OCI-LY1 (cell line): Measurements from ENCODE around the gene CDH26.

Experiments
- H2AFZ ChIP-seq: fragments of 200-600 bp; sonication (generic), shearing (Covaris generic); 2 replicates; pipeline ENCODE4 v1.6.0; 2014; ENCODE audit warnings: antibody characterized with exemption, mild to moderate bottlenecking, low read length
- H3F3A ChIP-seq: fragments of 200-600 bp; sonication (generic), shearing (Covaris generic); 2 replicates; pipeline ENCODE4 v1.6.0; 2014; ENCODE audit warnings: mild to moderate bottlenecking, antibody characterized with exemption, low read length, moderate library complexity; ENCODE audit not compliant: insufficient read depth
- H3K27ac ChIP-seq: fragments of 200-600 bp; sonication (generic); 2 replicates; pipeline ENCODE4 v1.5.1; 2014; ENCODE audit warnings: low read length, mixed run types, mild to moderate bottlenecking, low read depth; ENCODE audit not compliant: poor library complexity, severe bottlenecking
- H3K27me3 ChIP-seq: fragments of 200-600 bp; sonication (generic); 2 replicates; pipeline ENCODE4 v1.6.0; 2014; ENCODE audit warnings: antibody characterized with exemption, mild to moderate bottlenecking, low read length, moderate library complexity; ENCODE audit not compliant: insufficient read depth
- H3K36me3 ChIP-seq: fragments of 200-600 bp; sonication (generic); 2 replicates; pipeline ENCODE4 v1.6.1; 2014; ENCODE audit warnings: mild to moderate bottlenecking, antibody characterized with exemption, low read length, moderate library complexity, mixed read lengths; ENCODE audit not compliant: insufficient read depth
- H3K4me1 ChIP-seq: fragments of 200-600 bp; sonication (generic); 2 replicates; pipeline ENCODE4 v1.5.1; 2014; ENCODE audit warnings: mild to moderate bottlenecking, low read length, moderate library complexity; ENCODE audit not compliant: insufficient read depth, severe bottlenecking
- H3K4me2 ChIP-seq: fragments of 200-600 bp; sonication (generic), shearing (Covaris generic); 2 replicates; pipeline ENCODE4 v1.6.1; 2014; ENCODE audit warnings: low read length
- H3K4me3 ChIP-seq: fragments of 200-600 bp; sonication (generic); 2 replicates; pipeline ENCODE4 v1.5.1; 2014; ENCODE audit warnings: low read length, low read depth, mild to moderate bottlenecking, mixed read lengths; ENCODE audit not compliant: poor library complexity, severe bottlenecking
- H3K79me2 ChIP-seq: fragments of 200-600 bp; shearing (Covaris generic); 2 replicates; pipeline ENCODE4 v1.6.1; 2016; ENCODE audit warnings: mixed run types, low read length, mixed read lengths; ENCODE audit not compliant: insufficient read depth
- H3K9ac ChIP-seq: fragments of 200-600 bp; sonication (generic), shearing (Covaris generic); 2 replicates; pipeline ENCODE4 v1.6.1; 2014; ENCODE audit warnings: mild to moderate bottlenecking, low read length, mixed read lengths
- H3K9me2 ChIP-seq: fragments of 200-600 bp; sonication (generic), shearing (Covaris generic); 2 replicates; pipeline ENCODE4 v1.6.1; 2014; ENCODE audit warnings: low read depth, mild to moderate bottlenecking, low read length, mixed read lengths
- H3K9me3 ChIP-seq: fragments of 200-600 bp; shearing (Covaris generic); 2 replicates; pipeline ENCODE4 v1.6.1; 2014; ENCODE audit warnings: low read length, mixed read lengths
- H4K20me1 ChIP-seq: fragments of 200-600 bp; sonication (generic), shearing (Covaris generic); 2 replicates; pipeline ENCODE4 v1.6.0; 2016; ENCODE audit warnings: mild to moderate bottlenecking, low read length; ENCODE audit not compliant: insufficient read depth
- EZH2 ChIP-seq: fragments of 200-600 bp; sonication (generic), shearing (Covaris generic); IDR thresholded peaks from 2 replicates; pipeline ENCODE4 v1.8.0; 2017; ENCODE audit warnings: borderline replicate concordance, mixed run types, mild to moderate bottlenecking, antibody characterized with exemption, low read length, moderate library complexity, mixed read lengths
- TF ChIP-seq, protein P1 (sequence below): fragments of 200-600 bp; sonication (generic), shearing (Covaris generic); IDR thresholded peaks from 2 replicates; pipeline ENCODE4 v1.5.1; 2017; ENCODE audit warnings: mild to moderate bottlenecking, antibody characterized with exemption, low read length, moderate library complexity, mixed read lengths

Gene CDH26

DNA sequence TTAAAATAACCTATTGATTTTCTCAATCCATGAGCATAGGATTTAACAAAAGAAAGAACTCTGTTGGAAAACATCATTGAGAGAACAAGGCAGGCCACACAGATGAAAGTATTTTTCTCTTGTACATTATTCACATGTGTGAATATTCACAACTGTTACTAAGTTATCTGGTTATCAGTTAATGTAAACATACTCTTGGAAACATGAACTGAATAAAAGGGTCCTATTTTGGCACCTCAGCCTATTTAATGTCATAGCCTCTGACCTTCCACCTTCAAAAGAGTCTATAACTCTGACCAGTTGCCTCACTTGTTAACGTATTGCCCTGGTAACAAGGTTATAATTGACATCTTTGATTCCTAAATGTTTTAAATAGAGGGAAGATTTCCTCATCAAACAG is 32.9 kb upstream of the CDH26 start:
- no peak overlapping the region for H2AFZ ChIP-seq
- H4K20me1 ChIP-seq: no peaks in the 10 kb centered on the region
- no peak overlapping the region for H3K4me2 ChIP-seq
- no peaks in the 10 kb centered on the region for H3K4me1 ChIP-seq
- H3K4me3 ChIP-seq: no peak overlapping the region
- TF ChIP-seq, protein P1, sequence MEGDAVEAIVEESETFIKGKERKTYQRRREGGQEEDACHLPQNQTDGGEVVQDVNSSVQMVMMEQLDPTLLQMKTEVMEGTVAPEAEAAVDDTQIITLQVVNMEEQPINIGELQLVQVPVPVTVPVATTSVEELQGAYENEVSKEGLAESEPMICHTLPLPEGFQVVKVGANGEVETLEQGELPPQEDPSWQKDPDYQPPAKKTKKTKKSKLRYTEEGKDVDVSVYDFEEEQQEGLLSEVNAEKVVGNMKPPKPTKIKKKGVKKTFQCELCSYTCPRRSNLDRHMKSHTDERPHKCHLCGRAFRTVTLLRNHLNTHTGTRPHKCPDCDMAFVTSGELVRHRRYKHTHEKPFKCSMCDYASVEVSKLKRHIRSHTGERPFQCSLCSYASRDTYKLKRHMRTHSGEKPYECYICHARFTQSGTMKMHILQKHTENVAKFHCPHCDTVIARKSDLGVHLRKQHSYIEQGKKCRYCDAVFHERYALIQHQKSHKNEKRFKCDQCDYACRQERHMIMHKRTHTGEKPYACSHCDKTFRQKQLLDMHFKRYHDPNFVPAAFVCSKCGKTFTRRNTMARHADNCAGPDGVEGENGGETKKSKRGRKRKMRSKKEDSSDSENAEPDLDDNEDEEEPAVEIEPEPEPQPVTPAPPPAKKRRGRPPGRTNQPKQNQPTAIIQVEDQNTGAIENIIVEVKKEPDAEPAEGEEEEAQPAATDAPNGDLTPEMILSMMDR: no peak
- no peak for TF ChIP-seq EZH2
- no peaks in the 10 kb centered on the region for H3F3A ChIP-seq
- H3K27me3 ChIP-seq: no peaks in the 10 kb centered on the region
- H3K9ac ChIP-seq: no peak overlapping the region
- H3K9me2 ChIP-seq: no peaks in the 10 kb centered on the region
- no peaks in the 10 kb centered on the region for H3K79me2 ChIP-seq
- no peak overlapping the region for H3K27ac ChIP-seq
- no peaks in the 10 kb centered on the region for H3K9me3 ChIP-seq
- no peaks in the 10 kb centered on the region for H3K36me3 ChIP-seq

DNA sequence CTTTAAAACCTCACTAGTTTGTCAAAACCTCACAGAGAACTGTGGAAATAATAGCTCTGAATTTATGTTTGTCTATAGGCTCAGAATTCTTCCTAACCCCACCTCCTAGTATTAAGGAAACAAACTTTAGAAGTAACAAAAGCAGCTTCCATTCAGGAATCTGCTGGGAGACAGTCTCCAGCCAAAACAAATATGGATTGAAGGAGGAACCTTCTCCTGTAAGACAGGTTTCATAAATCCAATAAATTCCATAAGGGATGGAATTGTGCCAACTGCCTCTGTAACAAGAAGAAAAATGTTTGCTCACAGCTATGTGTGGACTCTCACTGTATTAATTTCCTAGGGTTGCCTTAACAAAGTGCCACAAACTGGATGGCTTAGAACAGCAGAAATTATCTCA is 32.3 kb upstream of the CDH26 start:
- Histone ChIP-seq H3K9me3 (no peaks in the 10 kb centered on the region), H3K4me2 (no peak overlapping the region), H3K9me2 (no peaks in the 10 kb centered on the region), H3K4me3 (no peak overlapping the region), H3F3A (no peaks in the 10 kb centered on the region), H4K20me1 (no peaks in the 10 kb centered on the region), H3K27ac (no peak overlapping the region), H3K79me2 (no peaks in the 10 kb centered on the region), H3K36me3 (no peaks in the 10 kb centered on the region), H2AFZ (no peak overlapping the region), H3K4me1 (no peaks in the 10 kb centered on the region), H3K9ac (no peak overlapping the region), H3K27me3 (no peaks in the 10 kb centered on the region)
- TF ChIP-seq, protein P1: no peak
- TF ChIP-seq EZH2: no peak

DNA sequence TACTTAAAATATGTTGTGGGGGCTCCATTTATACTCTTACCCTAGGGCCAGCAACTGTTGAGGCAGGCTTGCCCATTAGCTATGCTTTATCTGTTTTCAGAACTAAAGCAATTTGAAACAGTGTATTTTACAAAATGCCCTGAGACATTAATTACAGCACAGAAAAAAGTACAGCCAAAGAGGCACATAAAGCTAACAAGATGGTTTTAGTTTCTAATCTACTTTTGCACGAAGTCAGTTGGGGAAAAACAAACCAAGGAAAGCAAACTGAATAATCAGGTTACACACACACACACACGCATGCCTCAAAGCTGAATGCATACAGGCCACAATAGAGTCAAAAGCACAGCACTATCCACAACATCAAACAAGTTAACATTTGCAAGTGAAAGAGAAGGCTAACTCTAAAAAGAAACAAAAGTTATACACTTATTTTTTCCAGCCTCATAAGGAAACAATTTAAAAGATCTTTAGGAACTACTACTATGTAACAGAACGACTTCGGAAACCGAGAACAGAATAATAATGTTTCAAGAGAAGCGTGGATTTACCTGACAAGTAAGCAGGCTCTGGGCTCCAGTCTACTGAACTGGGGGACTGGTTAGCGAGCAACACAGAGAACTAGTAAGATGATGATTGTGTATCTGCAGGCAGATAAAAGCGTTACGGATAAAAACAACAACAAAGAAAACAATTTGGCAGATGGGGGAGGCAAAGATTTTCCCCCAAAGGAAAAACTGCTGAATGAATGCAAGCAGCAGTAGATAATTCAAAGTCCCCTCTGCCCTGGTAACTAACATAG is 26.5 kb upstream of the CDH26 start:
- no peak overlapping the region for H3K27ac ChIP-seq
- H3F3A ChIP-seq: no peaks in the 10 kb centered on the region
- no peaks in the 10 kb centered on the region for H3K36me3 ChIP-seq
- no peaks in the 10 kb centered on the region for H4K20me1 ChIP-seq
- H3K79me2 ChIP-seq: no peaks in the 10 kb centered on the region
- H3K9me2 ChIP-seq: no peaks in the 10 kb centered on the region
- H3K4me1 ChIP-seq: no peaks in the 10 kb centered on the region
- no peak overlapping the region for H3K9ac ChIP-seq
- H2AFZ ChIP-seq: no peak overlapping the region
- H3K4me2 ChIP-seq: no peak overlapping the region
- H3K4me3 ChIP-seq: no peak overlapping the region
- H3K9me3 ChIP-seq: no peaks in the 10 kb centered on the region
- H3K27me3 ChIP-seq: no peaks in the 10 kb centered on the region
- no peak for TF ChIP-seq EZH2
- TF ChIP-seq, protein P1: no peak
